NCI-H526 (cell line): ENCODE data around the gene CCZ1B.
"Not testable (repeated sequence)": the region's sequence is repeated elsewhere in the genome, so short reads cannot be mapped to it uniquely, and the experiment has no call there.

Source experiments
- DNase-seq, 2 experiments: peaks; one replicate each; lab custom pipeline; 2025; lab: John Stamatoyannopoulos, UW

The CCZ1B gene

GRCh38 chr7:6831018-6831725 is 5.1 kb upstream of the CCZ1B start:
- no peak for DNase-seq

GRCh38 chr7:6830026-6830425 is 4.0 kb upstream of the CCZ1B start:
- DNase-seq = not testable (repeated sequence)

- not testable (repeated sequence) for DNase-seq
These were observed 3.5 kb upstream of the CCZ1B start for GRCh38 chr7:6829616-6830015.

- not testable (repeated sequence) for DNase-seq
These were observed 1.1 kb upstream of the CCZ1B start for GRCh38 chr7:6827180-6827579.

GRCh38 chr7:6825236-6826125 is 594 bp downstream of the CCZ1B start:
- not testable (repeated sequence) for DNase-seq

GRCh38 chr7:6821622-6822021 is 4.5 kb downstream of the CCZ1B start:
- not testable (repeated sequence) for DNase-seq

GRCh38 chr7:6815470-6815869 is 10.6 kb downstream of the CCZ1B start:
- DNase-seq = not testable (repeated sequence)

- DNase-seq = not testable (repeated sequence)
These were observed 13.1 kb downstream of the CCZ1B start for GRCh38 chr7:6813011-6813410.

GRCh38 chr7:6807959-6808358 is 18.1 kb downstream of the CCZ1B start:
- not testable (repeated sequence) for DNase-seq

- not testable (repeated sequence) for DNase-seq
These were observed 18.6 kb downstream of the CCZ1B start for GRCh38 chr7:6807393-6807918.

- DNase-seq = not testable (repeated sequence)
These were observed 25.7 kb downstream of the CCZ1B start for GRCh38 chr7:6800331-6800730.

GRCh38 chr7:6799887-6800286 is 26.2 kb downstream of the CCZ1B start:
- not testable (repeated sequence) for DNase-seq

- not testable (repeated sequence) for DNase-seq
These were observed 28.0 kb downstream of the CCZ1B start for GRCh38 chr7:6798047-6798446.

GRCh38 chr7:6797218-6797617 is 28.9 kb downstream of the CCZ1B start:
- not testable (repeated sequence) for DNase-seq

GRCh38 chr7:6794276-6794675 is 31.8 kb downstream of the CCZ1B start:
- not testable (repeated sequence) for DNase-seq

- not testable (repeated sequence) for DNase-seq
These were observed 33.8 kb downstream of the CCZ1B start for GRCh38 chr7:6792113-6792872.

- not testable (repeated sequence) for DNase-seq
These were observed 36.7 kb downstream of the CCZ1B start for GRCh38 chr7:6789353-6789752.

GRCh38 chr7:6781581-6781980 is 44.5 kb downstream of the CCZ1B start:
- DNase-seq = not testable (repeated sequence)

GRCh38 chr7:6761186-6761585 is 64.9 kb downstream of the CCZ1B start:
- not testable (repeated sequence) for DNase-seq

- DNase-seq = not testable (repeated sequence)
These were observed 72.1 kb downstream of the CCZ1B start, which contains the start of gene RSPH10B2 for GRCh38 chr7:6753964-6754363. Gene RSPH10B2, plus strand, starts transcription at chr7:6754103. Its CDS starts 3,575 bp downstream, at chr7:6757678.

GRCh38 chr7:6750173-6750572 is 75.9 kb downstream of the CCZ1B start:
- not testable (repeated sequence) for DNase-seq

- not testable (repeated sequence) for DNase-seq
These were observed 76.7 kb downstream of the CCZ1B start for GRCh38 chr7:6749335-6749734.
